GM13977 (cell line): Measurements from ENCODE around the gene LBX2.
A peak's percentile ranks its signal among the peaks of the same experiment; 100 is the strongest.

ENCODE experiments used
- DNase-seq: peaks from one replicate; pipeline ENCODE4 v3.0.0; 2012; ENCODE audit warnings: low spot score
- CTCF ChIP-seq: IDR thresholded peaks from 2 replicates; pipeline ENCODE4 v1.5.1; 2012; ENCODE audit warnings: mild to moderate bottlenecking, control low read depth; ENCODE audit not compliant: insufficient read depth; ENCODE audit errors: extremely low read depth, missing control alignments
- in situ Hi-C: fragments of 300-500 bp; cut with MboI; formaldehyde crosslinking; loops from one replicate; pipeline ENCODE4 v1.12.0; 2022; ENCODE audit warnings: low sequenced_read_pairs, low pct_unique_long_range_greater_than_20kb, mixed read lengths, inconsistent platforms; ENCODE audit not compliant: unreplicated experiment

Gene LBX2

DNA sequence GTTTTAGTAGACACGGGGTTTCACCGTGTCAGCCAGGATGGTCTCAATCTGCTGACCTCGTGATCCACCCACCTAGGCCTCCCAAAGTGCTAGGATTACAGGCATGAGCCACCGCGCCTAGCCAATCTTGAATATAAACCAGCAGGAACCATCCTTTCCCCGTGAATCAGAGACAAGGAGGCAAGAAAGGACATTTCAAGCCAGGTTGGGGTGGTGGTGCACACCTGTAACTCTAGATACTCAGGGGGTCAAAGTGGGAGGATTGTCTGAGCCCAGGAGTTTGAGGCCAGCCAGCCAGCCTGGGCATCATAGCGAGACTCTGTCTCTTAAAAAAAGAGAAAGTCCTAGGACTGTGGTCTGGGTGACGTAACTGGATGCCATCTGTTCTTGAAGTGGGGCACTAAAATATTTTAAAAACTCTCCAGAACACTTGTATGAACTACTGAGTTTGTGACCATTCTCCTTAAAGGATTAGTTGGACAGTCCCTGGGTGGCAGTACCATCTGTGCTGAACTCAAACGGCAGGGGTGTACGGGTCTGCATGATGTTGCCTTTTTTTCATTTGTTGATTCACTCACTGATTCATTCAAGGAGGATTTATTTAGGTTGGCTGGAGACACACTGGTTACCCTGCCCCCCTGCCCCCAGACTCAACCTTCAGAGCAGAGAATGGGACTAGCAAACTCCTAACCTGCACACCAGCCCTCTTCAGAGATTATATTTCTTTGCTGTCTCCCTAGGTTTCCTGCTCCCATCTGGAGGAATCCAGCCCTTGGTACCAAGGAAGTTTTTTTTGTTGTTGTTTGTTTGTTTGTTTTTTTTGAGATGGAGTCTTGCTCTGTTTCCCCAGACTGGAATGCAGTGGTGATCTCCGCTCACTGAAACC is 11.9 kb upstream of the LBX2 start:
- no peak for DNase-seq
- in situ Hi-C loops, result no loop called here
- no peak for TF ChIP-seq CTCF

- TF ChIP-seq CTCF, result no peak
- no peak for DNase-seq
- in situ Hi-C loops, result no loop called here
These were observed 10.9 kb upstream of the LBX2 start for GRCh38 chr2:74510272-74510671.

DNA sequence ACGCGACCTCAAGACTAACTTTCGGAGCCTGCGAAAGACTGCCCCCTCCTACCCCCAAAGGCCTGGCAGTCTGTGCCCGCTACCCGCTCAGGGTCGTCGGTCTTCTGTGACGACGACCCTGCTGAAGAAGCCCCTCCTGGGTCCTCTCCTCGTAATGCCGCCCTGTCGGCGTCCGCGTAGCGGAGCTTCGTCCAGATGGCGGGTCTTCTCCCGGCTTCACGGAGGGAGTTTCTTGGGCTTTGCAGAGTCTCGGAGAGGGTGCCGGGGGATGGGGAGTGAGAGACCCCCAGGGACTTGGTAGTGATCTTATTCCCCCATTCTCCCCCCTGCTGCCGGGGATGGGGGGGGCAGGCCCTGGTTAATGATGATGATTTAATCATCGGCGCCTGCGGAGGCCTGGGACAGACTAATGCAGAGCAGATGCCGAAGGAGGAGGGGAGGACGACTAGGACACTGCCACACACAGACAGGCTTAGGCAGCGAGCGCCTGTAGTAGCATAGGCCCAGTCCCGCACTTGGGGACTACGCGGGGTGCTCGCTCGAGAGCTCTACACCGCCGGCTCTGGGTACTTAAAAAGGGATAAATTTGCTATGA is 8.6 kb upstream of the LBX2 start:
- in situ Hi-C loops, result no loop called here
- peak; percentile 58 for DNase-seq
- TF ChIP-seq CTCF, result no peak

GRCh38 chr2:74507145-74507925 is 7.9 kb upstream of the LBX2 start, which contains the start of gene PCGF1:
Gene PCGF1, minus strand, starts transcription at chr2:74507695. Its CDS starts 27 bp downstream, at chr2:74507668.
- DNase-seq, result peak; percentile 97
- peak; percentile 68 for TF ChIP-seq CTCF
- in situ Hi-C loops, result no loop called here

DNA sequence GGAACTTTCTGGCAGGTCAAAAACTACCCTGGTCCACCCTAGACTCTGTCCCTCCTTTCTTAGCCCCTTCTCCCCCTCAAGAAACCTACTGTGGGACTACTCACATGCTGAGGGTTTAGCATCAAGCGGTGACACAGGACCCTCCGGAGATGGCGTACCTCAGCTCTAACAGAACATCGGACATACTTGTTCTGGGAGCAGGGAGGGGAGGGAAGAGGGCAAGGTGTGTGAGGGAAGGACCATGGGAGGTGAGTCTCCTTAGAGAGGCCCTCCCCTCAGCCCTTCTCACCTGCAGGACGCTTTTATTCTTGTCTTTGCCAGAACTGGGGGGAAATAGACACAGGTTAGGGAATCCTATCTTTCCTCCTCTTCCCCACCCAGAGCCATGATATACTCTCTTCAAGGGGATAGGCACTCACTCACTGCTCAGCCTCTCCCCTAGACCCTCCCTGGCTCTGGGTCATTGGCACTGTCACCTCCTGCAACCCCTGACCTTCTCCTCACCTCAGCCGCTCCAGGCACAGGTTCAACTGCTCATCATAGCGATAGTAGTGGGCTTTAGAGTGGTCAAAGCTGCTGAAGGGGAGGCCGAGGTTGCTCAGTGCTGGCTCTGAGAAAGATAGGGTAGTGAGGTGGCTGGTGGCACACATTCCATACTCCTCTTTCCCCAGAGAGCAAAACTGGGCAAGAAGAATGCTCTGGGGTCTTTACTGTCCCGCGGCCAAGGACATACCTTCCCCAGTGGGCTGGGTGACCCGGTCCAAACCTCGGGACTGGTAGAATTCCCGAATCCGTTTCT is 6.2 kb upstream of the LBX2 start:
- in situ Hi-C loops, result no loop called here
- no peak for TF ChIP-seq CTCF
- no peak for DNase-seq

- no peak for TF ChIP-seq CTCF
- DNase-seq, result no peak
- in situ Hi-C loops, result no loop called here
These were observed 5.2 kb upstream of the LBX2 start for GRCh38 chr2:74504591-74504990.
